Measurements from ENCODE around the gene HRAS. TPM values are rescaled to one million over a fixed set of nuclear protein-coding genes. Genes with fewer than 3 reads are reported as not detected.
"Not testable (repeated sequence)": the region's sequence is repeated elsewhere in the genome, so short reads cannot be mapped to it uniquely, and the experiment has no call there.

The HRAS gene
- total RNA-seq, 2 experiments from 2014 or later: 51.7 to 63.5 TPM

- H3K4me1 Mint-ChIP-seq: peaks cover 10% of the 10 kb centered on the region
- ChIA-PET POLR2A (no interaction called here), CTCF (interaction anchor here (0.6 kb wide), 1 partner anchor 47 kb away, joined by 3 read pairs; no protein-coding TSS in a partner anchor)
- H3K27me3 Mint-ChIP-seq: no peaks in the 10 kb centered on the region
- DNase-seq: peak; percentile 22
- H3K36me3 Mint-ChIP-seq (ENCODE audit: low read depth): peaks cover 9% of the 10 kb centered on the region
- H3K9me3 Mint-ChIP-seq: peaks cover 11% of the 10 kb centered on the region
- H3K4me3 Mint-ChIP-seq: no peak overlapping the region
- no peak overlapping the region for H3K27ac Mint-ChIP-seq
Measured at GRCh38 chr11:520428-521176, 14.8 kb downstream of the HRAS start.

DNA sequence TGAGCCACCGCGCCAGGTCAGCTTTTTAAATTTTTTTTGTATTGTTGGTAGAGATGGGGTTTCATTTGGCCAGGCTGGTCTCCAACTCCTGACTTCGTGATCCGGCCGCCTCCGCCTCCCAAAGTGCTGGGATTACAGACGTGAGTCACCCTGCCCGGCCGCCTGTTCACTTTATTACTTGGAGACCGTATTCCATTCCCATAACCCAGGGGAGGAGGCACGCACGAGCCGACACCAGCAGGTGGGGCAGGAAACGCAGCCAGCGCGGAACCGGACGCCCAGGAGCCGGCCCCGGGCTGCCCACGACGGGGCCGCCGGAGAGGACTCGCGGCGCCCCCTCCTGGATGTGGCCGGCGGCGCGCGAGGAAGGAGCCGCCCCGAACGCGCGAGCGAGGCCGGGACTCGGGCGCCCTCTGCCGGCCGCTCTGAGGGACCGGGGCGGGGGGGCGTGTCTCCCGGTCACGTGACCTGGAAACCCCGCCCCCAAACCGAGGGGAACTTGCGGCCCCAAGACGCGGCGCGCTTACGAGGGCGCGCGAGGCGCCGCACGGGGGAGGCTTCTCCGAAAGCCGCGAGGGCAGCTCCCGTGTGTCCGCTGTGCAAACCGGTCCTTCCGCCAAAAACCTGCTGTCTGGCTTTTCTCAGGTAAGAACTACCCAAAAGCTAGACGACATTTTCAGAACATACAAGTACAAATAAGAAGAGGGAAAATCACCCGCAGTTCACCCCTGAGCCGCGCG, 16.7 kb downstream of the HRAS start:
- Mint-ChIP-seq H3K4me1 (peaks cover 10% of the 10 kb centered on the region), H3K27ac (no peak overlapping the region)
- POLR2A ChIA-PET: no interaction called here

GRCh38 chr11:516918-517685, 18.3 kb downstream of the HRAS start:
- H3K27me3 Mint-ChIP-seq, H3K4me1 Mint-ChIP-seq, POLR2A ChIA-PET, H3K27ac Mint-ChIP-seq, H3K4me3 Mint-ChIP-seq, DNase-seq: not testable (repeated sequence)
- CTCF ChIA-PET: interaction anchor here (0.5 to 2.6 kb wide), 2 partner anchors 10 to 153 kb away, joined by 4 to 64 read pairs; partner anchors contain the start of gene RNH1
- Mint-ChIP-seq H3K9me3 (peaks cover 11% of the 10 kb centered on the region), H3K36me3 (ENCODE audit: low read depth) (peaks cover 16% of the 10 kb centered on the region)

More for the DNA sequence above, 16.7 kb downstream of the HRAS start:
- CTCF ChIA-PET: interaction anchor here (0.6 to 2.6 kb wide), 67 partner anchors 9 to 303 kb away, joined by 3 to 64 read pairs (median 4); partner anchors contain the start of genes HRAS, PHRF1, PIDD1 and RNH1
- Mint-ChIP-seq H3K36me3 (ENCODE audit: low read depth) (peaks cover 16% of the 10 kb centered on the region), H3K27me3 (no peaks in the 10 kb centered on the region), H3K9me3 (peaks cover 11% of the 10 kb centered on the region), H3K4me3 (peak overlapping the region; percentile 64)
- DNase-seq: peak; percentile 86

DNA sequence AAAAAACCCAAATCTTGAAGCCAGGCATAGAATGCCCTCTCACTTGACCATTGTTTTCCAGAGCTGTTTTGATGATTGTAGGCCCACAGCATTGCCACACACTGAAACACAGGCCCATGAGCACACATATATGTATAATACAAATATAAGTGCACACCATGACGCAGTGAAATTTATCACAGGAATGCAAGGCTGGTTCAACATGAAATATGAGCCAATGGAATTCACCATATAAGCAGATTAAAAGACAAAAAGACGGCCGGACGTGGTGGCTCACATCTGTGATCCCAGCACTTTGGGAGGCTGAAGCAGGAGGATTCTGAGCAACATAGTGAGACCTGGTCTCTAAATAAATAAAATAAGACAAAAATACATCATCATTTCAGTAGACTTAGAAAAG, 19.0 kb downstream of the HRAS start:
- H3K36me3 Mint-ChIP-seq (ENCODE audit: low read depth): peaks cover 18% of the 10 kb centered on the region
- no peak overlapping the region for H3K27ac Mint-ChIP-seq
- CTCF ChIA-PET: interaction anchor here (0.5 kb wide), 1 partner anchor 154 kb away, joined by 4 read pairs; no protein-coding TSS in a partner anchor
- POLR2A ChIA-PET: no interaction called here
- DNase-seq: no peak
- H3K27me3 Mint-ChIP-seq: no peaks in the 10 kb centered on the region
- H3K4me1 Mint-ChIP-seq: peaks cover 10% of the 10 kb centered on the region
- peaks cover 11% of the 10 kb centered on the region for H3K9me3 Mint-ChIP-seq
- H3K4me3 Mint-ChIP-seq: no peak overlapping the region

DNA sequence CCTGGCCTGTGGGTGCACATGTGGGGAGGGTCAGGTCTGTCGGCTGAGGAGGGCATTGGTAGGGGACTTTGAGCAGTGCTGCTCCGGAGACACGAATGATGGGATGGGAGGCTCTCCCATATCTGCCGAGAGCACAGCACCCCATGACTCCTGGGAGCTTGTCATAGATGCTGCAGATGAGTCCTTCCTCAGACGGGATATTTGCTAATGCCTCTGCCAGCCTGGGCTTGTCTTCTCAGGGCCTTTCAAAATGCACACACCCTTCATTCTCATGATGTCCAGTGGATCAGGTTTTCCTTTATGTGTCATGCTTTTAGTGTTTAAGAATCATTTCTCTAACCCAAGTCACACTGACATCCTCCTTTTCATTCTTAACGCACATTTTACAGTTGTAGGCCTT, 20.2 kb downstream of the HRAS start:
- Mint-ChIP-seq H3K4me1 (peaks cover 10% of the 10 kb centered on the region), H3K27me3 (no peaks in the 10 kb centered on the region), H3K27ac (no peak overlapping the region), H3K4me3 (no peak overlapping the region), H3K36me3 (ENCODE audit: low read depth) (peaks cover 20% of the 10 kb centered on the region), H3K9me3 (peaks cover 11% of the 10 kb centered on the region)
- ChIA-PET CTCF (interaction anchor here (0.7 kb wide), 1 partner anchor 103 kb away, joined by 3 read pairs; no protein-coding TSS in a partner anchor), POLR2A (no interaction called here)
- DNase-seq: no peak

DNA sequence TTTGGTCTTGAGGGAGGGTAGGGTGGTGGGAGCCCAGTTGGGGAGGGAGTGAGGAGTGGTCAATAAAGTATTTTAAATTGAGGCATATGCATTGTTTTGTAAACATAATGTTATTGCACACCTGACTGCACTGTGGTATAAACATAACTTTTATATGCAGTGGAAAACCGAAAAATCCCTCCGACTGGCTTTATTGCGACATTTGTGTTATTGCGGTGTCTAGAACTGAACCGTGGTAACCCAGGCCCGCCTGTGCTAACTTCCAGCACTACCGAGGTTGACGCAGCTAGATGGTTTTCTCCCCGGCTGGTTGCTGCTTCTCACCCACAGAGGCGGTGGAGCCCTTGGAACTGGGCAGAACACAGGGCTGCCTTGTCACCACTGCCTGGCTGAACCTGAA, 20.8 kb downstream of the HRAS start:
- no peak for DNase-seq
- ChIA-PET POLR2A (no interaction called here), CTCF (interaction anchor here (1.5 kb wide), 1 partner anchor 66 kb away, joined by 3 read pairs; no protein-coding TSS in a partner anchor)
- Mint-ChIP-seq H3K36me3 (ENCODE audit: low read depth) (peaks cover 25% of the 10 kb centered on the region), H3K4me3 (no peak overlapping the region), H3K4me1 (peaks cover 10% of the 10 kb centered on the region), H3K9me3 (peaks cover 11% of the 10 kb centered on the region), H3K27ac (no peak overlapping the region), H3K27me3 (no peaks in the 10 kb centered on the region)

- no peak overlapping the region for H3K4me3 Mint-ChIP-seq
- peaks cover 5% of the 10 kb centered on the region for H3K4me1 Mint-ChIP-seq
- ChIA-PET POLR2A (no interaction called here), CTCF (interaction anchor here (1.4 to 1.5 kb wide), 2 partner anchors 23 to 65 kb away, joined by 3 read pairs; no protein-coding TSS in a partner anchor)
- no peaks in the 10 kb centered on the region for H3K27me3 Mint-ChIP-seq
- H3K27ac Mint-ChIP-seq: peak overlapping the region; percentile 9
- H3K9me3 Mint-ChIP-seq: peaks cover 11% of the 10 kb centered on the region
- peaks cover 27% of the 10 kb centered on the region for H3K36me3 Mint-ChIP-seq (ENCODE audit: low read depth)
- no peak for DNase-seq
Measured at GRCh38 chr11:512761-513595, 22.4 kb downstream of the HRAS start.

DNA sequence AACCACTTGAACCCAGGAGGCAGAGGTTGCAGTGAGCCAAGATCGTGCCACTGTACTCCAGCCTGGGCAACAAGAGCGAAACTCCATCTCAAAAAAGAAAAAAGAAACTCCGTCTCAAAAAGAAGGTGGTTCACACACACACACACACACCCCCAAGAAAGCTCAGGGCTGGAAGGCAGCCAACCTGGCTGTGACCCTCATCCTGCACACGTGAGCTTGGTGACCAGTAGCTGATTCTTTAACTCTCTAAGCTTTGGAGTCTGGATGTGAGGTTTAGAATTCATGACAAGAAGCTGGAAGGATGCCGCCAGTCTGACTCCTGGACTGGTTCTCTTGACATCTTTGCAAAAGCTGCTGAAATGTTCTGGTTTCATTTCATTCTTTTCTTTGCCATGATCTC, 26.4 kb downstream of the HRAS start:
- H3K27ac Mint-ChIP-seq: peak overlapping the region; percentile 25
- peaks cover 20% of the 10 kb centered on the region for H3K4me1 Mint-ChIP-seq
- H3K27me3 Mint-ChIP-seq: no peaks in the 10 kb centered on the region
- DNase-seq: no peak
- POLR2A ChIA-PET: interaction anchor here (0.6 kb wide), 1 partner anchor 20 kb away, joined by 4 read pairs; no protein-coding TSS in a partner anchor
- H3K36me3 Mint-ChIP-seq (ENCODE audit: low read depth): peaks cover 11% of the 10 kb centered on the region
- no peaks in the 10 kb centered on the region for H3K9me3 Mint-ChIP-seq
- CTCF ChIA-PET: interaction anchor here (0.6 to 6.5 kb wide), 6 partner anchors 9 to 270 kb away, joined by 3 to 64 read pairs (median 3); partner anchors contain the start of gene PTDSS2
- H3K4me3 Mint-ChIP-seq: no peak overlapping the region

DNA sequence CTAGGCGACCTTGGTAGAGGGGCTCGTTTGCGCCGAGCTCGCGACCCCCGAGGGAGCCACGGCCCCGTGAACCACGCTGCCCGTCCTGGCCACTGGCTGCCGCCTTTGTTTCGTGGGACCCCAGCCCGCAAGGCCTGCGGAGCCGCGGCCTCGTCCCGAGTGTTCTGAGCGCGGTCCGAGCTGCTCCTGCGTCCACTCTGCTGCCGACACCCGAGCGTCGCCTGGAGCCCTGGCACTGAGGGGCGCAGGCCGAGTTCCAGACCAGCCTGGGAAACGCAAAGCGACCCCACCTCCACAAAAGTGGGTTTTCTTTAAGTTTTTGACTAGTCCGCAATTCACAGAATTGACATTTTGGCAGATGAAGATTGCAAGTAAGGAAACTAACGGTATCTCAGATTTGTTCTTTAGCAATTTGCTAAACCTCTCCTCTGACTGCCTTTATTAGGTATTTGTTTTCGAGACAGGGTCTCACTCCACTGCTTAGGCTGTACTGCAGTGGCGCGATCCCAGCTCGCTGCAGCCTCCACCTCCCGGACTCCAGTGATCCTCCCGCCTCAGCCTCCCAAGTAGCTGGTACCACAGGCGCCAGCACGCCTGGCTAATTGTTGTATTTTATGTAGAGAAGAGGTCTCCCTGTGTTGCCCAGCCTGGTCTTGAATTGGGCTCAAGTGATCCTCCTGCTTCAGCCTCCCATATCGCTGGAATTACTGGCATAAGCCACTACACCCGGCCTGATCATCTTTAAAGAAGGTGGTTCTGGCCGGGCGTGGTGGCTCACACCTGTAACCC, 27.5 kb downstream of the HRAS start:
- peaks cover 26% of the 10 kb centered on the region for H3K4me1 Mint-ChIP-seq
- DNase-seq: no peak
- no peaks in the 10 kb centered on the region for H3K9me3 Mint-ChIP-seq
- POLR2A ChIA-PET: no interaction called here
- peaks cover 11% of the 10 kb centered on the region for H3K36me3 Mint-ChIP-seq (ENCODE audit: low read depth)
- H3K27me3 Mint-ChIP-seq: no peaks in the 10 kb centered on the region
- peak overlapping the region; percentile 95 for H3K4me3 Mint-ChIP-seq
- CTCF ChIA-PET: interaction anchor here (1.0 to 6.5 kb wide), 3 partner anchors 10 to 52 kb away, joined by 3 to 64 read pairs (median 3); no protein-coding TSS in a partner anchor
- peak overlapping the region; percentile 80 for H3K27ac Mint-ChIP-seq

DNA sequence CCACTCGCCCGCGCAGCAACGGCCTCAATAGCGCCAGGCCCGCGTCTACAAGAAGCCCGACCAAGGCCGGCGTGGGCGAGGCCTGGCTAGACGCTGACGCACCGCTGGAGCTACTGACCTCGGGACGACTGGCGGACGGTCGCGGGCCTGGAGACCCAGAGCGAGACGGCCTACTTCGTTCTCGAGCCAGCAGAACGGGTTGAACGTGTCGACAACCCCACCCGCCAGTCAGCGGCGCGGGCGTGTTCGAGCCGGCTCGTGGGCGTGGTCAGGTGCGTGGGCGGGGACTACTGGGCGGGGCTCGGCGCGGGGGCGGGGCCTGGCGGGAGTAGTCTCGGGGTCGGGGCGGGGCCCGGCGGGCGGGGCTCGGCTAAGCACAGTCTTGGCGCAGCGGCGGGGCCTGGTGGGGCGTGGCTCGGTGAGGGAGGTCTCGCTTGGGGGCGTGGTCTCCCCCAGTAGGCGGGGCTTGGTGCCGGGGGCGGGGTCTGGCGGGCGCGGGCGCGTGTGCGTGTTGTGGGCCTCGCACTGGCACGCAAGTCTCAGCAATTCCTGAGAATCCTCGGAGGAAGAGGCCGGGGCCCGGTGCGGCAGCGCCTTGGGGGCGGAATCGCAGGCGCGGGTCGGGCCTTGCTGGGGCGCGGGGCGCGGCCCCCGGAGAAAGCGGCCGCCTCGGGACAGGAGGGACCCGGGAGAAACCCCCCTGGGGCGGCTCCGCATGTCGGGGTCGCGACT, 28.2 kb downstream of the HRAS start, which contains the start of gene RNH1:
Gene RNH1 (minus strand): TSS at position 248 of the 732 bp plus-strand sequence. CDS start 5,080 bp downstream, outside the sequence.
- H3K36me3 Mint-ChIP-seq (ENCODE audit: low read depth): peaks cover 11% of the 10 kb centered on the region
- peak within 1 kb of the TSS; percentile 95 for H3K4me3 Mint-ChIP-seq
- CTCF ChIA-PET: interaction anchor here (1.0 to 6.5 kb wide), 3 partner anchors 11 to 58 kb away, joined by 3 to 64 read pairs (median 4); partner anchors contain the start of gene PTDSS2
- H3K27ac Mint-ChIP-seq: peak within 1 kb of the TSS; percentile 98
- no peaks in the 10 kb centered on the region for H3K9me3 Mint-ChIP-seq
- peak; percentile 98 for DNase-seq
- H3K27me3 Mint-ChIP-seq: no peaks in the 10 kb centered on the region
- peaks cover 26% of the 10 kb centered on the region for H3K4me1 Mint-ChIP-seq
- POLR2A ChIA-PET: no interaction called here
